GM18520 (cell line): ENCODE measurements around the gene DCD.
"Not testable (repeated sequence)": the region's sequence is repeated elsewhere in the genome, so short reads cannot be mapped to it uniquely, and the experiment has no call there.

Experiments
- ATAC-seq: cut with Tn5 transposase; IDR thresholded peaks from one replicate; pipeline ENCODE4 v1.9.1; 2021; ENCODE audit not compliant: unreplicated experiment

Gene DCD

DNA sequence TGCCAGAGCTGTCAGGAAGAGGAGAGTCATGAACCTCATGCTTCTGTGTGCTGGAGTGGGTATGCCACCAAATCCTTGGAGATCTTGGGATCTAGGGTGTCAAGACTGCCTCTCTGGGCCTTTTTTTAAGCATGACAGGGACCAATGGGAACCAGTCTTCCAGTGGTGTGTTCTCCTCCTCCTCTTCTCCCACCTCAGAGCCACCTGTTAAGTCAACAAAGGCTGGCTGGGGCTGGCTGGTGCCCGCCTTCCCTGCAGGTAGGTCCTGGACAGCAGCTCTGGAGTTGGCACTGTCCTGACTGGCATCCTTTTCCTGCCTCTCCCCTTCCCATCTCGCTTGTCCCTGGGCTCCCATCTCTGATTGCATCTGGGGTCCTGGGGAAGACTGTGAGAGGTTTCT is at the start of gene DCD:
DCD (minus strand) TSS at position 101 of the 400 bp plus-strand sequence; CDS start at position 39, 62 bp downstream.
- ATAC-seq, result no peak

- no peak for ATAC-seq
Observed at GRCh38 chr12:54697851-54698250, 49.7 kb upstream of the DCD start.

DNA sequence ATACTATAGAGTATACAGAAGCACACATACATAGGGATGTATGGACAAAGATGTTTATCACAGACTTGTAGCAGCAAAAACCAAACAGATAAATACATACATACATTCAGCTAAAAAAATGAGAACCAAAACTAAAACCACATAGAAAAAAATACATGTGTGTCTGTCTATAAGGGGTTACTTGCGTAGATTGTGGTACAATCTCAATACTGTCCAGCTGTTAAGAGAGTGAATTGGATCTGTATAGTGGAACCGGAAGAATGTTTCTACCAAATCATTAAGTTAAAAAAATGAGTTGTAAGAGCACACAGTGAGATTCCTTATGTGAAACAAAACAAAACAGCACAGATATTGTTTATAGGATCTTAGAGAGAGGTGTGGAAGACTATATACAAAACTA is 44.2 kb upstream of the DCD start:
- no peak for ATAC-seq

GRCh38 chr12:54689984-54690383 is 41.8 kb upstream of the DCD start:
- ATAC-seq, result no peak

DNA sequence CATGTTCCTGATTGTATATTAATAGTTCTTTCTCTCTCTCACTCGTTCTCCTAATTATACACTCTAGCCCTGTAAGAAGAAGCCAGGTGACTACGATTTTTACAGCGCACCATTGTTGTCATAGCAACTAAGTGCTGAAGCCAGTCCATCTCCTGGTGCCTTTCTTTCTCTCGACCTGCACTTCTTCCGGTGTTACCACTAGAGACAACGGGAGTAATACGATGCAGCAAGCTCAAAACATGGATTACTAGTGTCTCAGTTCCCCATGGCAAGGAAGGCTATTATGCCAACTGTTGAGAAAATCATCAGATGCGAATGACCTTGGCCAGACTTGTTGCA is 40.8 kb upstream of the DCD start:
- ATAC-seq, result no peak

GRCh38 chr12:54688309-54689033 is 40.3 kb upstream of the DCD start:
- ATAC-seq, result no peak

DNA sequence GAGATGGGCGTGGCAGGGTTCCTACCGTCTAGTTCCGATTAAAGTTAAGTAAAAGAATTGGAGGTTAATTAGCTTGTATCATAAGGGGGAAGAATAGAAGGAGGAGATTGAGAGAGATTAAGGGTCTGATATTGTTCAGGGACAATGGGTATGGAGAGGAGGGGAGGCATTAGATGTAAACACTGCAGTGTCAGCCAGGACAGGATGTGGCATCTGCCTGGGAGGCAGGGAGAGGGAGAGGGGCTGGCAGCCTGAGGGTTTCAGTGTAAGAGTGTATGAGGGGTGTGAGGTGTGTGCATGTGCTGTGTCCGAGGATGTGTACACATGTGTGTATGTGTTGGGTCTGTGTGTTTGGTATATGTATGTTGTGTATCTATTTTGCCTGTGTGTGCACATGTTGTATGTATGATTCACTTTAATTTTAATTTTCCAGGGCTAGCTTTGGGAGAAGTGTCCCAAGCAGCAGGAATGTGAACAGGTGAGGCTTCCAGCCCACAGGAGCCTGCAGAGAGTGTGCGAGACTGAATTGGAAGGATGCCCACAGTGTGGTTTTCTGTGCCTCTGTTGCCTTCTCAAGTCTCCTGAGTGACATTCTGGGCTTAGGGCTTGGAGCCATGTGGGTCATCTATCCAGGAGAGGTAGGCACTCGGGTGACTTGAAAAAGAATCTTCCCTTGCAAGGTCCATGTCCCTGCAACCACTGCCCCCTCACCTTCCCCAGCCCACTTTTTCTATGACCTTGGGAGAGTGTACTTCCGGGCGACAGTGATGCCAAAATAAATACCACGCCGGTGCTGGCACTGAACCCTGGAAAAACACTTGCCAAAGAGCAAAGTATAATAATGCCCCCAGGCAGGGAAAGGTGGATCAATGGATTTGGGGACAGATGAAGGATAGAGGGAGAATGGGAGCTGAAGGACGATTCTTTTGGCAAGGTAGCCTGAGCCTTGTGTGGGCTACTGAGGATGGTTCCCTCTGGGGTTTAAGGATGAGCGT is 36.8 kb upstream of the DCD start:
- ATAC-seq, result no peak

GRCh38 chr12:54683398-54683797 is 35.2 kb upstream of the DCD start:
- no peak for ATAC-seq

DNA sequence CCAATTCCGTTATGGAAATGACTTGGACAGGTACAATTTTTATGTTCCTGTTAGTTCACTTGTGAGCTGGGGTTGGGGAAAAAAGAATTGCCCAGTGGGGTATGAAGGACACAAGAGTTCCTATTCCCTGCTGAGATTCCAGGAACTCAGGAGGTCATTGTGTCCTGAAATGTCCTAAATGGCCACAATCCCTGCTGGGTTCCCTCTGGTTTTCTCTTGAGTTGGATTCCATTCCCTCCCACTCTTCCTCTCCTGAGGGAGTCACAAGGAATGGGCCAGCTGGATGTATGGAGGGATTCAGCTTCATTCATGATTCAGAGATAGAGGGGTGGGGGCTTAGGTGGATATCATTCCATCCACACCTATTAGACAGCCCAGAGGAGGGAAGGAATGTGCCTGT is 34.5 kb upstream of the DCD start:
- ATAC-seq, result no peak

- ATAC-seq, result no peak
Observed at GRCh38 chr12:54680374-54680773, 32.2 kb upstream of the DCD start.

DNA sequence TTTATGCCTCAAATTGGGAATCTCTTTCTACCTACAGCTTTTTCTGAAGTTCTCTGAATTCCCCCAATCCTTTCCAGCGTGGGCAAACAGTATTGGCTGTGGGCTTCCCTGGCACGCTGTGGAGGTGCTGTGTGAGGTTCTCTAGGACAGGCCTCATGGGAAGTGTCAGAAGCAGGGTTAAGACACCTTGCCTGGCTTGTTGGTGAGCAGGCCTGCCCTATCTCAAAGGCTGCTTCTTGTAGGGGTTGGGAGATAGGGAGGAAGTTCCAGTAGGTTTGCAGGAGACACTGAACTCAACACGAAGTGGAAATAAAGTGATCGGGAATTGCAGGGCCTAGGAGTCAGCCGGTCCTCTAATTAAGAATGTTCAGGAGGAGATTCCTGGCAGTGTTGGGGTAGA is 30.0 kb upstream of the DCD start:
- ATAC-seq, result no peak

- ATAC-seq, result no peak
Observed at GRCh38 chr12:54667945-54668344, 19.8 kb upstream of the DCD start.

- no peak for ATAC-seq
Observed at GRCh38 chr12:54666008-54666407, 17.8 kb upstream of the DCD start.

DNA sequence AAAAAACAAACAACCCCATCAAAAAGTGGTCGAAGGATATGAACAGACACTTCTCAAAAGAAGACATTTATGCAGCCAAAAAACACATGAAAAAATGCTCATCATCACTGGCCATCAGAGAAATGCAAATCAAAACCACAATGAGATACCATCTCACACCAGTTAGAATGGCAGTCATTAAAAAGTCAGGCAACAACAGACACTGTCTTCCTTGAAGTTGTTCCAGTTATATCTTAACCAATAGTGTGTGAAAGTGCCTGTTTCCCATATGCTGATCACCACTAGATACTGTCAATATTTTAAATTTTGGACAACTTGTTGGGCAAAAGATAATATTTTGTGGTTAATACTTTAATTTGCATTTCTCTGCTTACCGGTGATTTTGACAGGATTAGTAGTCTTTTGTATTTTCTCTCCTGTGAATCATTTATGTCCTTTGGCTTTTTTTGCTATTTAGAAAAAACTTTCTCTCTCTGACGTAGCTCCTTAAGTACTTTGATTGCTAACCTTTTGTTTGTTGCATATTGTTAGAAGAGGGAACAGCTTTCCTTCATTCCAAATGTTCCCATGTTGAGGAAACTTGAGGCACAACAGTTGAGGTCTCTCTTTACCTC is 17.0 kb upstream of the DCD start:
- ATAC-seq, result not testable (repeated sequence)

GRCh38 chr12:54663603-54664002 is 15.4 kb upstream of the DCD start:
- no peak for ATAC-seq

DNA sequence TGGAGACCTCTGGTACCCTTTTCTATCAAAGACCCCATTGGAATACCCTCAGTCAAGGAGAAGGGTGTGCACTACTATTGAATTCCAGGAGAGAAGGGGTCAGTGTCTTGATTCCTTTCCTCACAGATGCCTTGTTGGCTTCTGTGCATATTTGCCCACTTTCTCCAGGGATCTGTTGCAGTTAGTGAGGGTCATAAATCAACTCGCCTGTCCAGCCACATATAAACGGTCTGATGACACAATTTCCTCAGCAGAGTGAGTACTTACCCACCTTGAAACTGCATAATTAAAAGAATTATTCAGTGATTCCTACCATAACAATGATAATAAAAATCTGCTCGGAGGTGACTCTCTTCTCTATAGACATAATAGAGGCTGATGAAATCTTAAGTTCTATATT is 13.9 kb upstream of the DCD start:
- no peak for ATAC-seq

DNA sequence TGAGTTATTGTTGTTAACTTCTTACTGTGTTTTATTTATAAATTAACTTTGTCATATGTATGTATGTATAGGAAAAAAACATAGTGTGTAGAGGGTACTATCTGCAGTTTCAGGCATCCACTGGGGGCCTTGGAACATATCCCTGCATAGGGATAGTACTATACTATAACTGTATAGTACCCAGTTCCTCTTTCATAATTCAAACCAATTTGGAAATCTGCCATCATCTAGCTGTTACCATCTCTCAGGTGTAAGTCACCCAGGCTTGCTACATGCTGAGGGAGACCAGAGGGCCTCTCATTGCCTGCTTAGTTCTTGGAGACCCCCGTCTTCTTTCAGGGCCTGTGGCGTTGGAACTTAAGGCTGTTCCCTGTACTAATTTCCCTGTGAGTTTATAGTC is 12.9 kb upstream of the DCD start:
- no peak for ATAC-seq

- no peak for ATAC-seq
Observed at GRCh38 chr12:54660320-54660962, 12.3 kb upstream of the DCD start.

GRCh38 chr12:54658306-54659264 is 10.4 kb upstream of the DCD start:
- ATAC-seq, result no peak

DNA sequence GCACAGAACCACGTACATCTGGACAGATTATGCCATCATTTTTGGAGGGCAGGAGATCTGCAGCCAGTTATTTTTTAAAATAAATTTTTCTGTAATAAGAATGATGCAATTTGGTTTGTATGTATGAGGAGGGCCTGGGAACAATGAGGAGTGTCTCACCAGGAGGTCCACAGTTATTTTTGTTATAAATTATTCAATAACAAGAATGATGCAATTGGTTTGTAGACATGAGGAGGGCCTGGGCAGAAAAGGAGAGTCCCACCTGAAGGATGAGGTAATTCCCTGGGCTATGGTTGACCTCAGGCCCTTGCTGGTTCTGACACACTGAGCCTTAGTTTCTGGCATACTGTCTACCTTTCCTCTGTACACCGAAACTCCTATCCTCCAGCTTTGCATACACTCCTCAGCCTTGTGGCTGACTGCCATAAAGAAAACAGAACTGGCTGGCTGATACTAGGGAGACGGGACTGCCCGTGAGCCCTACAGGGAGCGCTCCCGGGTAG is 9.0 kb upstream of the DCD start:
- no peak for ATAC-seq
